Ishikawa (cell line): ENCODE results near the gene RFXANK.

Source experiments
- CEBPB ChIP-seq: IDR thresholded peaks from 2 replicates; pipeline ENCODE4 v1.6.1; 2012
- CREB1 ChIP-seq: IDR thresholded peaks from 2 replicates; pipeline ENCODE4 v1.6.1; 2012; ENCODE audit warnings: low read depth
- EGR1 ChIP-seq: IDR thresholded peaks from 2 replicates; pipeline ENCODE4 v1.6.1; 2012
- EP300 ChIP-seq: IDR thresholded peaks from 2 replicates; pipeline ENCODE4 v1.6.1; 2012; ENCODE audit warnings: borderline replicate concordance
- FOXM1 ChIP-seq: IDR thresholded peaks from 2 replicates; pipeline ENCODE4 v1.6.1; 2012; ENCODE audit warnings: low read depth, borderline replicate concordance
- MAX ChIP-seq: IDR thresholded peaks from 2 replicates; pipeline ENCODE4 v1.6.1; 2012
- RAD21 ChIP-seq: IDR thresholded peaks from 2 replicates; pipeline ENCODE4 v1.6.1; 2012; ENCODE audit warnings: low read depth
- REST ChIP-seq: IDR thresholded peaks from 2 replicates; pipeline ENCODE4 v1.6.1; 2012; ENCODE audit warnings: low read depth, mild to moderate bottlenecking
- TAF1 ChIP-seq: IDR thresholded peaks from 2 replicates; pipeline ENCODE4 v1.6.1; 2012; ENCODE audit warnings: low read depth, mild to moderate bottlenecking
- TCF12 ChIP-seq: IDR thresholded peaks from 2 replicates; pipeline ENCODE4 v1.6.1; 2012; ENCODE audit warnings: low read depth
- TEAD4 ChIP-seq: IDR thresholded peaks from 2 replicates; pipeline ENCODE4 v1.6.1; 2012
- YY1 ChIP-seq: IDR thresholded peaks from 2 replicates; pipeline ENCODE4 v1.6.1; 2012; ENCODE audit warnings: low read depth

- no peak for TF ChIP-seq MAX
- TF ChIP-seq REST: no peak
- no peak for TF ChIP-seq EP300
- TF ChIP-seq RAD21: no peak
- TF ChIP-seq FOXM1: no peak
- TF ChIP-seq CEBPB: no peak
- TF ChIP-seq EGR1: no peak
- TF ChIP-seq TEAD4: no peak
- TF ChIP-seq TAF1: no peak
- TF ChIP-seq YY1: no peak
- no peak for TF ChIP-seq CREB1
- no peak for TF ChIP-seq TCF12
Observed at GRCh38 chr19:19250196-19250801, 58.2 kb downstream of the RFXANK start.
